NB4 (cell line): ENCODE measurements around the gene KRT83.

Experiments
- CTCF ChIP-seq: IDR thresholded peaks from one replicate; pipeline ENCODE4 v1.5.1; 2012; ENCODE audit warnings: low read depth, low read length
- MAX ChIP-seq: IDR thresholded peaks from 2 replicates; pipeline ENCODE4 v1.6.1; 2011; ENCODE audit warnings: low read depth, low read length
- MYC ChIP-seq: IDR thresholded peaks from 2 replicates; pipeline ENCODE4 v1.6.1; 2011; ENCODE audit warnings: low read depth, low read length
- POLR2A ChIP-seq: IDR thresholded peaks from 2 replicates; pipeline ENCODE4 v1.6.1; 2011; ENCODE audit warnings: mild to moderate bottlenecking; ENCODE audit not compliant: insufficient read length; ENCODE audit errors: extremely low read depth

GRCh38 chr12:52352951-52353350 lies 31.8 kb upstream of the KRT83 start:
- TF ChIP-seq CTCF (no peak), POLR2A (no peak), MYC (no peak), MAX (no peak)
